Activated T-cell treated with anti-CD3 and anti-CD28 coated beads for 4 hours (primary cell): ENCODE results near the gene GRM7.

Source experiments
- DNase-seq: peaks from one replicate; pipeline ENCODE4 v3.0.0-alpha.2; 2020

The GRM7 gene

DNA sequence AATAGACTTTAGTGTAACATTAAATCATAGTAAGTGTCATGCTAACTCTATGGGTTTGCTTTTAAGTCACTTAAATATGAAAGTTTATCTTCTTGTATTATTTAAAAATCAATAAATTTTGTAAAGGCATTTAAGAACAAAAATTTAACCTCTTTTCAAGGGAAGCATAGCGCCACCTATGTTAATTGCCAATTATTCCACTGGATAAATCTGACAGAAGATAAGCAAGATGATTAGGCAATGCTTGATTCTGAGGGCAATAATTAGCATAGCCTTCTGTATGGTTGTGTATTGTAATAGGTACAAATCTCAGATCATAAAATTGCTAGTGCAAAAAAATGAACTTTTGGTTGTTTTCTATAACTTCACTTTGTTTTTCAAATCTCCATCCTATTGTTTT, 560.1 kb downstream of the GRM7 start:
- no peak for DNase-seq

- DNase-seq: no peak
Observed at GRCh38 chr3:7423036-7423435, 562.1 kb downstream of the GRM7 start.

DNA sequence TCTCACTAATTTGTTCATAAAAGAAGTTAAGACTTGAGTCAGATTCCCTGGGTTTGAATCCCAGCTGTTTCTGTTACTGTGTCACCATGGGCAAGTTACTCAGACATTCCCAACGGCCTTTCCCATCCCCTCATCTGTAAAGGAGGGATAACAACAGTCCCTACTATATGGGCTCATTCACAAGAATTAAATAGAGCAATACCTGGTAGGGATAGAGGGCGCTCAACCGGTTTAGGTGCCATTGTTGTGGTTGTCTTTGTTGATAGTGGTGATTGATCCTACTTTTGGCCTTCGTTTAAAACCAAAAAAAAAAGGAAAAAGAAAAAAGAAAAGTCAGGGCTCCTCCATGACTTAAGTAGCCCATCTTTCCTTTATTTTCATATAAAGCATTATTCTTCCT, 563.1 kb downstream of the GRM7 start:
- DNase-seq: no peak

- DNase-seq: no peak
Observed at GRCh38 chr3:7428206-7428718, 567.3 kb downstream of the GRM7 start.

GRCh38 chr3:7432610-7433009, 571.7 kb downstream of the GRM7 start:
- DNase-seq: no peak

GRCh38 chr3:7433073-7433472, 572.2 kb downstream of the GRM7 start:
- no peak for DNase-seq

- DNase-seq: no peak
Observed at GRCh38 chr3:7436542-7436941, 575.6 kb downstream of the GRM7 start.

- DNase-seq: no peak
Observed at GRCh38 chr3:7437231-7437630, 576.3 kb downstream of the GRM7 start.

GRCh38 chr3:7439101-7439680, 578.3 kb downstream of the GRM7 start:
- DNase-seq: no peak

DNA sequence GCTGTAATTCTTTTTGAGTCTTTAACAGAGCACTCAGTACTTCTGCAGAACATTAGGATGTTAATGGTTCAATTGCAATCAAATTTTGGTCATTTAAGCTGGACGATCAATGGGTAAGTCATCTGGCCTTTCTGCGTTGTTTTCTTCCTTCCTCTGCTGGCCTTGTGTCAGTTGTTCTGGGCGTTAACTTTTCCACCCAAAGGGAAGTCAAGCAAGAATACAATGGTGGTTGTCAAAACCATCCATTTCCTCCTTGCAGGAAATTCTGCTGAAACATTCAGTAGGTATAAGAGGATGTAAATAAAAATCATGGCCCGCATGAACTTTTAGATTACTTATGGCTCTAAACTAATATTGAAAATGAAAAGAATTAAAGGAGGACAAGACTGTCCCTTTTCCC, 584.0 kb downstream of the GRM7 start:
- no peak for DNase-seq

DNA sequence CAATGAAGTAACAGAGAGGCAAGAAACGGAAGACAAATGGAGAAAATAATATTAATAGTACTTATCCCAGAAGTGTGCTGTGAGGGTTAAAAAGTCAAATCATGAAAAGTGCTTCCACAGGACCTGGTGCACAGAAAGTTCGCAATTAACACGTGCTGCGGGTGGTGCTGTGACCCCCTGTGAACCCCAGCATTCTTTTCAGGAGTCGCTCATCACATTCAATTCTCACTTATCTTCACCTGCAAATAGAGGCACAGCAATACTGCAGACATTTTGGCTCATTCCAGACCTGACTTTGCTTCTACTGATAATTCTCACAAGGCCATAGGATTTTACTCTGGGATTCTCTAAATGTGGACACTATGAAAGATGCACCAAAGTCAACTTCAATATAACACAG, 584.4 kb downstream of the GRM7 start:
- DNase-seq: no peak

GRCh38 chr3:7447197-7447769, 586.4 kb downstream of the GRM7 start:
- no peak for DNase-seq

DNA sequence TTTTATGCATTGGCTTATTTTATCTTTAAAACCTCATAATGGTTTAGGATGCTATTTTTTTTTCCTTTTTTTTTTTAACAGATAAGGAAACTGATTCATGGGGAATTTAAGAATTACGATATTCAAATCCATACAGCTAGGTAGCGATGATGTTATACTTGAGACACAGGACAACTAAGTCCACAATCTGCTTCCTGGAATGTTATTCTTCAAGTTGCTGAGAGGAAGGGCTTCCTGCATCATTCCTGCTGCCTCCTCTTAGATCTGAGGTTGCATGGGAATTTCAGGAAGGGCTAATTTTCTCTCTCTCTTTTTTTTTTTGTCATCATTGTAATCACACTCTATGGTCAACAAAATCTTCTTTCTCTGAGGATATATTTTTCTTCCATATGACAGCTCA, 595.5 kb downstream of the GRM7 start:
- no peak for DNase-seq

DNA sequence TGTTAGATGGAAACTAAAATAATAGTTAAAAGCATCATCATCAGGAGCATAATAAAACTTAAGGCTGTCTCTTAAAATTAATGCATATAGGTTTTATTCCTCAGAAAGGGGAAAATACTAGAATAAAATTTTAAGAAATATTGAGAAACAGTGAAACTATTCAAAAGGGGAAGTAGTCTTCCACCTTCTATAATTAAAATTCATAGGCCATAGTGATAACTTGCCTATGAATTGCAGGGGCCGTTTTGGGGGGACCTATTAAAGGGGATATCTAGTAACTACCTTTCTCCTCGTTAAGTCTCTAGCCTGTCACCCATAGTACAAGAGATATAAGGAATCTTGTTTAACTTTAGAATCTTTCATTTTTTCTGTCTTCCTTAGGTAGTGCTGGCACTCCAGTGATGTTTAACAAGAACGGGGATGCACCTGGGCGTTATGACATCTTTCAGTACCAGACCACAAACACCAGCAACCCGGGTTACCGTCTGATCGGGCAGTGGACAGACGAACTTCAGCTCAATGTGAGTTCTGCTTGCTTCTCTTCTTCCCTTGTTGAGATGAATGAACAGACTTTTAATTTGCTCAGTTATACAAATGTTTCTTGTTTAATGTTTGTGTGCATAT, 600.4 kb downstream of the GRM7 start:
- DNase-seq: no peak

DNA sequence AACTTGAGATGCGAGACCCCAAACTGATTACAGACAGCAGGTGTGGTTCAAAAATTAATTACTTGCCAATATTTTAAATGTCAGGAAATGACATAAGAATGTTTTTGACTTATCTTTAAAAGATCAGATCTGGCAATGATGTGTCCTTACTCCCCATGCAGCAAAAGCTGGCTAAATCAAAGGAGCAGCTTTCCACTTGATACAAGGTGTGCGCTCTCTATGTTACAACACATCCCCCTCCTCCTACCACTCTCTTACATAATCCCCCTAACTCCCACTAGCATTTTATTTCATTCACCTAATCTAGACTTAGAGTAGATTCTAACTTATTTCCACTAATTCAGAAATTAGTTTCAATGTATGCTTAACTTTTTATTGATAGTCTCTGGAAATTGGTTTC, 609.0 kb downstream of the GRM7 start:
- no peak for DNase-seq

GRCh38 chr3:7484636-7485035, 623.7 kb downstream of the GRM7 start:
- no peak for DNase-seq

DNA sequence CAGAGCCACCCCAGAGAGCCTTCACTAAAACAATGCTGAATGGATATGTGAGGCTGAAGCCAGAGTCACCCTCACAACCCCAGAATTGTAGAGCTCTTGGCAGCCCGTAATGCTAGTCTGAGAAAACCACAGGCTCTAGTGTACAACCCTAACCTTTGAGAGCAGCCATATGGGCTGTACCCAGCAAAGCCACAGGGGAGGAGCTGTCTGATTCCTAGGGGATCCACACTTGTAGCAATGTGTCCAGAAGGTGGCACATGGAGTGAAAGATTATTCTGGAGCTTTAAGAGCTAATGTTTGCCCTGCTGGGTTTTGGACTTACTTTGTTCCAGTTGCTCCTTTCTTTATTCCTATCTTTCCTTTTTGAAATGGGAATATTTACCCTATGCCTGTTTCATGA, 626.8 kb downstream of the GRM7 start:
- no peak for DNase-seq

GRCh38 chr3:7489417-7489816, 628.5 kb downstream of the GRM7 start:
- DNase-seq: no peak

DNA sequence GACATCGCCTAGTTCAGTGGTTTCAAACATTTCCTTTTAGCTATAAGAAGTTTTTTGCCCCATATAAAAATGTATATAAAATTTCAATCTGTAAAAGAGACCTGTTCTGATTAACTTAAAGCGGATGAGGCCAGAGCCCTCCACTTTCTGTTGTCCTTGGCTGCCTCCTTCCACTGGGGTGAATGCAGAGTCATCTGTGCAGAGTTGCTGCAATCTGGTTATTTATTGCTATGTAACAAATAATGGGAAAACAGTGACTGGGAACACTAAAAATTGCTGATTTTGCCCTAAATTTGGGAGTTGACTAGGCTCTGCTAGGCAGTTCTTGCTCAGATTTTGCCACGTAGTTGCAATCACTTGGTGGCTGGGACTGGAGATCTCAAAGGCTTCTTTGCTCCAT, 637.8 kb downstream of the GRM7 start:
- DNase-seq: no peak

DNA sequence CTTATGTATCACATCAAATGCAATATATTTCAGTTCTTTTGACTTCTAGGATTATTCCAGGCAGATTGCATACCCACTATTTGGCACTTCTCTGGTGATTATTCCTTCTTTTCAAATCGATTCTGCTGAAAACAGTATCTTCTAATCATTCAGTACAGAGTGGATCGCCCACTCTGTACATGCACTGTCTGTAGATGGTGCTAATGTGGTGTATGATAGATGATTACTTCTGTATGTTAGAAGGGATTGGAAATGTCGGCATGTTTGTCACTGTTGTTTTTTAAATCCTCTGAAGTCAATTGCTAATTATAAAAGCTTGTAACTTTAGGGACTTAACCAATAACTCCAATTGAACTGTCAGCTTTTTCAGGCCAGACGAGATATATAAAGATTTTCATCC, 642.5 kb downstream of the GRM7 start:
- no peak for DNase-seq

DNA sequence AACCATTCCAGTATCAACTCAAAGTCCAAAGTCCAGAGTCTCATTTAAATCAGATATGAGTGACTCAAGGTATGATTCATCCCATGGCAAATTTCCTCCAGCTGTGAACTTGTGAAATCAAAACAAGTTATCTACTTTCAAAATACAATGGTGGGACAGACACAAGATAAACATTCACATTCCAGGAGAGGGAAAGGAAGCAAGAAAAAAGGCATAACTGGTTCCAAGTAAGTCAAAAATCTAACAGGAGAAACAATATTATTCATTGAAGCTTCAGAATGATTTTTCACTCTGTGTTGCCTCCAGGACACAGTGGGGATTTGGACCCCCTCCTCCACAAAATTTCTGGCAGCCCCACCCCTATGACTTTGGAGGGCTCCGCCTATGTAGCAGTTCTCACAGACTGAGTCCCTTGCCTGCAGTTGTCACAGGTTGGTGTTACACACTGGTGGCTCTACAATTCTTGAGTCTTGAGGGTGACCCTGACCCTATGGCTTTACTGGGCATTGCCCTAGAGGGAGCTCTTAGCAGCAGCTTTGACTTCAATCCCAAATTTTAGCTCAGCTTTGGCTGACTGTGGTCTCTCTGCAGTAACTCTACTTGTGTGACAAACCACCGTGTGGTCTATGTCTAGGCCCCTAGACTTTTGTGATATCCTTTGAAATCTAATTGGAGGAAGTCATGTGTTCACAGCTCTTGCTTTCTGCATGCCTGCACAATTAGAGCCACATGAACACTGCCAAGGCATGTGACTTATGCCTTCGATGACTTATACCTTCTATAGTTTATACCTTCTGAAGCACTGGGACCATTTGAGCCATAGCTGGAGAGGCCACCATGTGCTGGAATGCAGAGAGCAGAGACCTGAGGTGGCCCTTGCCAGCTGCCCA, 644.2 kb downstream of the GRM7 start:
- no peak for DNase-seq

- no peak for DNase-seq
Observed at GRCh38 chr3:7506606-7507180, 645.8 kb downstream of the GRM7 start.

DNA sequence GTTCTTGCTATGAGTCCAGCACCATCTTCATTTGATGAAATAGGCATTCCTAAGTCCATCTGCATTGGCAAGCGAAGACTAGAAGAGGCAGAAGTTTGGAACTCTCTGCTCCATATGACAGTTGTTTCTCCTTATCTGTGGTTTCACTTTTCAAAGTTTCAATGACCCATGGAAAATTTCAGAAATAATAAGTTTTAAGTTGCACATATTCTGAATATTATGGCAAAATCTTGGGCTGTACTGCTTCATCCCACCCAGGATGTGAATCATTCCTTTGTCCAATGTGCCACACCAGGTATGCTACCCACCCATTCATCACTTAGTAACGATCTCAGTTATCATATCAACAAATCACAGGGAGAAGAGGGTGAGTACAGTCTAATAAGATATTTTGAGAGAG, 647.9 kb downstream of the GRM7 start:
- no peak for DNase-seq
